ENCODE measurements around the gene CELA3A.
"Not testable (repeated sequence)": the region's sequence is repeated elsewhere in the genome, so short reads cannot be mapped to it uniquely, and the experiment has no call there.

The CELA3A gene

DNA sequence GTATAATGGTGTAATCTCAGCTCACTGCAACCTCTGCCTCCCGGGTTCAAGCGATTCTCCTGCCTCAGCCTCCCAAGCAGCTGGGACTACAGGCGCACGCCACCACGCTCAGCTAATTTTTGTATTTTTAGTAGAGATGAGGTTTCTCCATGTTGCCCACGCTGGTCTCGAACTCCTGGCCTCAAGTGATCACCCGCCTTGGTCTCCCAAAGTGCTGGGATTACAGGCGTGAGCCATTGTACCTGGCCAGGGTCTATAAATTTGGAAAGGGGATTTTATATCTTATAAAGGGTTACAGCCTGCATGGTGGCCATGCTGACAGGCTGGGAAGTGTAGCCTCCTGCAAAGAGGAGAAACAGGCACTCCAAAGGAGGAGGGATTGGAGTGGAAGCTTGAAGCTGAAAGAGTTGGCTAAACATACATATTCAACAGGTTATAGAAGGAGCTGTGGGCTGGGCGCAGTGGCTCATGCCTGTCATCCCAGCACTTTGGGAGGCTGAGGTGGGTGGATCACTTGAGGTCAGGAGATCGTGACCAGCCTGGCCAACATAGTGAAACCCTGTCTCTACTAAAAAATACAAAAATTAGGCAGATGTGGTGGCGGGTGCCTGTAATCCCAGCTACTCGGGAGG lies 13.2 kb downstream of the CELA3A start:
- not testable (repeated sequence) for H3K9me3 ChIP-seq (ENCODE audit: severe bottlenecking); ATAC-seq (ENCODE audit: low read depth); DNase-seq (ENCODE audit: low spot score); H3K27ac ChIP-seq (ENCODE audit: poor library complexity, severe bottlenecking); H3K36me3 ChIP-seq (ENCODE audit: low read depth); H3K4me3 ChIP-seq (ENCODE audit: severe bottlenecking); H3K27me3 ChIP-seq (ENCODE audit: insufficient read depth, poor library complexity, severe bottlenecking)
- H3K4me1 ChIP-seq (ENCODE audit: insufficient read depth, poor library complexity, severe bottlenecking): peaks cover 11% of the 10 kb centered on the region

DNA sequence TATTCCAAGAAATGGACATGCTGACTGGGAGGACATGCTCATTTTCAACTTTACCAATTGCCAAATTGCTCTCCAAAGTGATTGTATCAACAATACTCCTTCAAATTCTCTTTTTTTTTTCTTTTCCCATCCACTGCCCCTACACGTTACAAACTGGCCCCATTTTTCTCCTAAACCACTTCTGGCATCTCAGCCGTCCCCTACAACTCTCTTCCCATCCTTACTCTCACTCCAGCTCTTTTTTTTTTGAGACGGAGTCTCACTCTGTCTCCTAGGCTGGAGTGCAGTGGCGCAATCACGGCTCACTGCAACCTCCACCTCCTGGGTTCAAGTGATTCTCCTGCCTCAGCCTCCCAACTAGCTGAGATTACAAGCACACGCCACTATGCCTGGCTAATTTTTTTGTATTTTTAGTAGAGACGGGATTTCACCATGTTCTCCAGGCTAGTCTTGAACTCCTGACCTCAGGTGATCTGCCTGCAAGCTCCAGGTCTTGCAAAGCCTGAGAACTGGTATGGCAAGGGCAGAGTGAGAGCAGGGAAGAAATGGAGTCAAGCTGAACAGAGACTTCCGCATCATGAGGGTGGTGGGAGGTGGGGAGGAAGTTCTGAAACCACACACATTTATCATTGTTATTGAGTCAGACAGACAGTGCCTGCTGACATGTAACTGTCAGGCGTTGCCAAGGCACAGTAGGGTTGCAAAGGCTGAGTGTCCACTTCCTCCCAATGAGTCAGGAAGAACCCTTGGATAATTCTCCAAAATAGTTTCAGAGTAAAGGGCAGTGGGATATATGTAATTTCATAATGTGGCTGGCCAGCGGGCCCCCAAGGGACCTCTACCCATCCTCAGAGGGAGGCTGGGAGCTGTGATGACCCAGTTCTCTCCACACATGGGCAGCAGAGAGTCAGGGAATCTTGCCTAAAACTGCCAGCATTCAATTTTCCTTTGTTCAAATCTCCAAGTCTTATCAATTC lies 17.4 kb downstream of the CELA3A start:
- Histone ChIP-seq H3K27me3 (ENCODE audit: insufficient read depth, poor library complexity, severe bottlenecking) (no peaks in the 10 kb centered on the region), H3K9me3 (ENCODE audit: severe bottlenecking) (no peaks in the 10 kb centered on the region), H3K27ac (ENCODE audit: poor library complexity, severe bottlenecking) (peak overlapping the region; percentile 77), H3K36me3 (ENCODE audit: low read depth) (no peaks in the 10 kb centered on the region), H3K4me1 (ENCODE audit: insufficient read depth, poor library complexity, severe bottlenecking) (peaks cover 12% of the 10 kb centered on the region), H3K4me3 (ENCODE audit: severe bottlenecking) (no peak overlapping the region)
- peak; percentile 98 for ATAC-seq (ENCODE audit: low read depth)
- TF ChIP-seq, protein P1, sequence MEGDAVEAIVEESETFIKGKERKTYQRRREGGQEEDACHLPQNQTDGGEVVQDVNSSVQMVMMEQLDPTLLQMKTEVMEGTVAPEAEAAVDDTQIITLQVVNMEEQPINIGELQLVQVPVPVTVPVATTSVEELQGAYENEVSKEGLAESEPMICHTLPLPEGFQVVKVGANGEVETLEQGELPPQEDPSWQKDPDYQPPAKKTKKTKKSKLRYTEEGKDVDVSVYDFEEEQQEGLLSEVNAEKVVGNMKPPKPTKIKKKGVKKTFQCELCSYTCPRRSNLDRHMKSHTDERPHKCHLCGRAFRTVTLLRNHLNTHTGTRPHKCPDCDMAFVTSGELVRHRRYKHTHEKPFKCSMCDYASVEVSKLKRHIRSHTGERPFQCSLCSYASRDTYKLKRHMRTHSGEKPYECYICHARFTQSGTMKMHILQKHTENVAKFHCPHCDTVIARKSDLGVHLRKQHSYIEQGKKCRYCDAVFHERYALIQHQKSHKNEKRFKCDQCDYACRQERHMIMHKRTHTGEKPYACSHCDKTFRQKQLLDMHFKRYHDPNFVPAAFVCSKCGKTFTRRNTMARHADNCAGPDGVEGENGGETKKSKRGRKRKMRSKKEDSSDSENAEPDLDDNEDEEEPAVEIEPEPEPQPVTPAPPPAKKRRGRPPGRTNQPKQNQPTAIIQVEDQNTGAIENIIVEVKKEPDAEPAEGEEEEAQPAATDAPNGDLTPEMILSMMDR (IDR thresholded peaks at IDR 0.05; ENCODE audit: poor library complexity, severe bottlenecking): peak; percentile 39
- peak; percentile 87 for DNase-seq (ENCODE audit: low spot score)

DNA sequence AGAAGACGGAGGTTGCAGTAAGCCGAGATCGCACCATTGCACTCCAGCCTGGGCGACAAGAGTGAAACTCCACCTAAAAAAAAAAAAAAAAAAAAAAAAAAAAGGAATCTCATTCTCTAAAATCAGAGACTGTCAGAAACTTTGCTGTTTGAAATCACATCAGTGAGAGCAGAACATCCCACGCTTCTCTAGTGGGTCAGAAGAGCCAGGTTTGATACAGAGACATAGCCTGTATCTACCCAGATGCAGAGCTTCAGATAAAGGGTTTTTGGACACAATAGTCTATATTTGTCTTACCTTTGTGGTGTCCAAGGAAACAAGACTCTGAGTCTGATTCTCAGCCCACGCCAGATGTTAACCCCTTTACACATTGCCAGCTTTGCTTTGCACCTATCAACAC lies 19.6 kb downstream of the CELA3A start:
- ATAC-seq (ENCODE audit: low read depth) (no peak), DNase-seq (ENCODE audit: low spot score) (no peak)
- H3K4me3 ChIP-seq (ENCODE audit: severe bottlenecking): no peak overlapping the region
- H3K9me3 ChIP-seq (ENCODE audit: severe bottlenecking): no peaks in the 10 kb centered on the region
- H3K36me3 ChIP-seq (ENCODE audit: low read depth): no peaks in the 10 kb centered on the region
- peaks cover 12% of the 10 kb centered on the region for H3K4me1 ChIP-seq (ENCODE audit: insufficient read depth, poor library complexity, severe bottlenecking)
- no peak overlapping the region for H3K27ac ChIP-seq (ENCODE audit: poor library complexity, severe bottlenecking)
- TF ChIP-seq, protein P1 (IDR thresholded peaks at IDR 0.05; ENCODE audit: poor library complexity, severe bottlenecking): no peak
- no peaks in the 10 kb centered on the region for H3K27me3 ChIP-seq (ENCODE audit: insufficient read depth, poor library complexity, severe bottlenecking)

DNA sequence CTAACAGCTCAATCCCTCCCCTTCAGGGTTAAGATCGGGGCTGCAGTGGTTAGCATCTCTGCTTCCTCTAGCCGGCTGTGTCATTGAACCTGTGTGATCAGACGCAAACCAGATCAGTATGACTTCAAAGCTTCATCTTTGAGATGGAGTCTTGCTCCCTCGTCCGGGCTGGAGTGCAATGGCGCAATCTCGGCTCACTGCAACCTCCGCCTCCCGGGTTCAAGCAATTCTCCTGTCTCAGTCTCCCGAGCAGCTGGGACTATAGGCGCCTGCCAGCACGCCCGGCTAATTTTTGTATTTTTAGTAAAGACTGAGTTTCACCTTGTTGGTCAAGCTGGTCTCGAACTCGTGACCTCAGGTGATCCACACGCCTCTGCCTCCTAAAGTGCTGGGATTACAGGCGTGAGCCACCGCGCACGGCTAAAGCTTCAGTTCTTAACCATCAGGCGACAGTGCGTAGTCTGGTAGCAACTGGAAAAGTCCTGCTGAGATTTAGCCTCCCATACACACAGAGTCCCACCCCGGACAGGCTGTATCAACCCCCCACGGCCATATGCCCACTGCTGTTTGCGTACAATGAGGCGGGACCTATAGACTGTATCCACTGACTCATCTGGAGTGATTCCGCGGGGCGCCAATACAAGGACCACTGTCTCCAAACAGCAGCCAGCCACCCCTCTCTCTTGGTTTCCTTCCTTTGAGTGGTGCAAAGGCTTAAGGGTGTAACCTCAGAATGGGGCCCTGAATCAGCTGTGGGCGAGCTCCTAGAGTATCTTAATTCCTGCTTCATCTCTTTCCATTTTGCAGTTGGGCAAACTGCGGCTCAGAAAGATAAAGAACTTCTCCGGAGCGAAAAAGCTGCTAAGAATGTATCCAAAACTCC lies 23.3 kb downstream of the CELA3A start:
- Histone ChIP-seq H3K9me3 (ENCODE audit: severe bottlenecking) (no peaks in the 10 kb centered on the region), H3K27ac (ENCODE audit: poor library complexity, severe bottlenecking) (peak overlapping the region; percentile 83), H3K36me3 (ENCODE audit: low read depth) (no peaks in the 10 kb centered on the region), H3K27me3 (ENCODE audit: insufficient read depth, poor library complexity, severe bottlenecking) (no peaks in the 10 kb centered on the region), H3K4me1 (ENCODE audit: insufficient read depth, poor library complexity, severe bottlenecking) (peaks cover under 1% of the 10 kb centered on the region), H3K4me3 (ENCODE audit: severe bottlenecking) (peak overlapping the region; percentile 57)
- no peak for DNase-seq (ENCODE audit: low spot score)
- peak; percentile 50 for ATAC-seq (ENCODE audit: low read depth)
- TF ChIP-seq, protein P1 (IDR thresholded peaks at IDR 0.05; ENCODE audit: poor library complexity, severe bottlenecking): no peak

Data from RWPE2 (cell line).